Measurements from ENCODE around the gene LRP4. TPM values are rescaled to one million over a fixed set of nuclear protein-coding genes. Genes with fewer than 3 reads are reported as not detected.

Gene LRP4
- polyA plus RNA-seq, 3 donors, result not detected

GRCh38 chr11:46855863-46856262 lies 62.5 kb downstream of the LRP4 start:
- H4K20me1 ChIP-seq (ENCODE audit: insufficient read depth, low read length), result no peaks in the 10 kb centered on the region
- H3K36me3 Mint-ChIP-seq, result no peaks in the 10 kb centered on the region
- no peaks in the 10 kb centered on the region for H3K9me3 Mint-ChIP-seq
- TF ChIP-seq CTCF (IDR thresholded peaks at IDR 0.05), result no peak
- no peak overlapping the region for H3K4me2 ChIP-seq (replicated peaks; ENCODE audit: extremely low read depth, low read length, poor library complexity, severe bottlenecking)
- H3K4me1 Mint-ChIP-seq, result peaks cover 43% of the 10 kb centered on the region
- H3K79me2 ChIP-seq (ENCODE audit: insufficient read depth, low read length), result no peaks in the 10 kb centered on the region
- H3K9me3 ChIP-seq (replicated peaks in 1 of 2; ENCODE audit: control insufficient read depth in 1 of 2, insufficient read depth in 1 of 2, low read length in 2 of 2), result no peaks in the 10 kb centered on the region
- no peak for DNase-seq
- H3K27ac Mint-ChIP-seq, result peak overlapping the region in 2 of 7 donors; percentile 15 to 24
- no peaks in the 10 kb centered on the region for H3K27me3 ChIP-seq (ENCODE audit: control insufficient read depth in 2 of 2, insufficient read depth in 2 of 2, low read length in 2 of 2)
- WGBS (ENCODE audit: insufficient coverage), result no CpG with 5 or more reads among the region's 2 CpGs
- intact Hi-C loops (cut with micrococcal nuclease), result no loop called here
- peak overlapping the region in 1 of 2 donors; percentile 84 for H3K27ac ChIP-seq (ENCODE audit: low read depth in 1 of 2, low read length in 2 of 2)
- peaks cover 46% of the 10 kb centered on the region in 2 donors for H3K4me1 ChIP-seq (ENCODE audit: control insufficient read depth in 1 of 2, insufficient read depth in 2 of 2, low read length in 2 of 2)
- H3K36me3 ChIP-seq (replicated peaks in 1 of 2; ENCODE audit: control insufficient read depth in 1 of 2, insufficient read depth in 2 of 2, low read length in 2 of 2), result no peaks in the 10 kb centered on the region
- no peak overlapping the region for H3K4me3 Mint-ChIP-seq
- H3K27me3 Mint-ChIP-seq (ENCODE audit: low read depth in 3 of 3), result peaks cover 1 to 9% (median 2%) of the 10 kb centered on the region in 3 donors
- H3K4me3 ChIP-seq (replicated peaks in 1 of 3; ENCODE audit: low read depth in 2 of 3, low read length in 3 of 3), result peak overlapping the region in 1 of 3 experiments; percentile 58
- H3K9ac ChIP-seq (ENCODE audit: insufficient read depth, low read length, poor library complexity, severe bottlenecking), result no peak overlapping the region
- no peak overlapping the region for H2AFZ ChIP-seq (ENCODE audit: insufficient read depth, low read depth, low read length, poor library complexity, severe bottlenecking)

- TF ChIP-seq CTCF (IDR thresholded peaks at IDR 0.05), result no peak
Measured at GRCh38 chr11:46855167-46855566, 63.2 kb downstream of the LRP4 start.

More at GRCh38 chr11:46855167-46855566, 63.2 kb downstream of the LRP4 start:
- peaks cover 43% of the 10 kb centered on the region for H3K4me1 Mint-ChIP-seq
- no peak overlapping the region for H3K4me3 Mint-ChIP-seq
- Histone ChIP-seq H3K4me2 (replicated peaks; ENCODE audit: extremely low read depth, low read length, poor library complexity, severe bottlenecking) (no peak overlapping the region), H4K20me1 (ENCODE audit: insufficient read depth, low read length) (no peaks in the 10 kb centered on the region), H3K27me3 (ENCODE audit: control insufficient read depth in 2 of 2, insufficient read depth in 2 of 2, low read length in 2 of 2) (no peaks in the 10 kb centered on the region), H2AFZ (ENCODE audit: insufficient read depth, low read depth, low read length, poor library complexity, severe bottlenecking) (no peak overlapping the region), H3K36me3 (replicated peaks in 1 of 2; ENCODE audit: control insufficient read depth in 1 of 2, insufficient read depth in 2 of 2, low read length in 2 of 2) (no peaks in the 10 kb centered on the region), H3K27ac (ENCODE audit: low read depth in 1 of 2, low read length in 2 of 2) (no peak overlapping the region), H3K4me1 (ENCODE audit: control insufficient read depth in 1 of 2, insufficient read depth in 2 of 2, low read length in 2 of 2) (peaks cover 46% of the 10 kb centered on the region in 2 donors), H3K9ac (ENCODE audit: insufficient read depth, low read length, poor library complexity, severe bottlenecking) (no peak overlapping the region), H3K9me3 (replicated peaks in 1 of 2; ENCODE audit: control insufficient read depth in 1 of 2, insufficient read depth in 1 of 2, low read length in 2 of 2) (no peaks in the 10 kb centered on the region), H3K4me3 (replicated peaks in 1 of 3; ENCODE audit: low read depth in 2 of 3, low read length in 3 of 3) (no peak overlapping the region), H3K79me2 (ENCODE audit: insufficient read depth, low read length) (no peaks in the 10 kb centered on the region)
- DNase-seq, result no peak
- peaks cover 0 to 9% (median 2%) of the 10 kb centered on the region in 3 donors for H3K27me3 Mint-ChIP-seq (ENCODE audit: low read depth in 3 of 3)
- H3K27ac Mint-ChIP-seq, result no peak overlapping the region
- no CpG with 5 or more reads among the region's 3 CpGs for WGBS (ENCODE audit: insufficient coverage)
- no peaks in the 10 kb centered on the region for H3K9me3 Mint-ChIP-seq
- no peaks in the 10 kb centered on the region for H3K36me3 Mint-ChIP-seq
- intact Hi-C loops (cut with micrococcal nuclease), result no loop called here

All from CD14-positive monocyte (primary cell).